ENCODE results near the gene ZNF410.
A peak's percentile ranks its signal among the peaks of the same experiment; 100 is the strongest.
"Not testable (repeated sequence)": the region's sequence is repeated elsewhere in the genome, so short reads cannot be mapped to it uniquely, and the experiment has no call there.

Gene ZNF410

DNA sequence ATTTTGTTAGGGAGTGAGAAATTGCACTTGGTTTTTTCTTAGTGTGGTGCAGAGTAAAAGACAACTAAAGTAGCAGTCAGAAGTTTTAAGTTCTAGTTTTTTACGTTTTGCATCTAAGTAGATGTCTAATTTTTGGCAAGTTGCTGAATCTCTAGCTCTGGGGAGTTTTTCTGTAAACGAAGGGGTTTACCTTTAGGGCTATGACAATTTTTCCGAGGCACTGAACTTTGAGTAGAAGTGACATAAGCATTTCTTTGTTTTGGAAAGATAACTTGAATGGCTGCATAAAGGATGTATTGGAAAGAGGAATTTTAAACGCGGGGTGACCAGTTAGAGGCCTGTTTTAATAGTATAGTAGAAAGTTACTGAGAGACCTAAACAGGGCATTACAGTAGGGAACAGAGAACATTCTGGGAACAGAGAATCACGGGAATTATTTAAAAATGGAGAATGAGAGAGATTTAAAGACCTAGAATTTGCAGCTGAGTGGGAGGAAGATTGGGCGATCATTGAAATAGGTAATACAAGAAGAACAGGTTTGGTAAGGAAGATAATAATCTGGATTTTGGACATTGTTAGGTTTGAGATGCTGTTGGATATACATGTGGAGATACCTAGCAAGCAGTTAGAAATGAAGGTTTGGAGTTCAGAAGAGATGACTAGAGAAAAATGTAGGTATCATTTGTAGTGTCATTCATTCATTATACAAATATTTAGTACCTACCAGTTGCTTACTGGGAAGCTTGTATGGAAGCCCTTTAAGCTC, 1.2 kb downstream of the ZNF410 start:
- DNase-seq: no peak

DNA sequence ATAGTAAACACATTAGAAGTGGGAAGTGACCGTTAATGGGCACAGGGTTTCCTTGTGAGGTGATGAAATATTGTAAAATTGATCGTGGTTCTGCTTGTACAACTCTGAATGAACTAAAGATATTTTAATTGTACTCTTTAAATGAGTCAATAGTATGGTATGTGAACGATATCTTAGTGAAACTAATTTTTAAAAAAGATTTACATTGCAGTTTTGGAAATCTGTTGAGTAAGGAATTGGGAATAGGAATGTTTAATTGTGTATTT, 1.7 kb downstream of the ZNF410 start:
- DNase-seq: no peak

DNA sequence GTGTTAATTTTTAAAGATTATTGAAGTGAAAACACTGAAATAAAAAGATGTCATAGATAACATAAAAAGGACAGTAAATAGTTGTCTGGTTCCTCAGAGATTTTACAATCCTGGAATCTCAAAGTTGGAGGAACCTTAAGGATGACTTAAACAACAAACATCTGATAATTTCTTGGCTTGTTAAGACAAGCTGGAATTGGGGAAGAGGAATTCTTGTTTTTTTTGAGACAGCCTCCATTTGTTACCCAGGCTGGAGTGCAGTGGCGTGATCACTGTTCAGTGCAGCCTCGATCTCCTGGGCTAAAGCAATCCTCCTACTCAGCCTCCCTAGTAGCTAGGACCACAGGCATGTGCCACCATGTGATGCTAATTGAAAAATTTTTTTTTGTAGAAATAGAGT, 2.3 kb downstream of the ZNF410 start:
- DNase-seq: no peak

DNA sequence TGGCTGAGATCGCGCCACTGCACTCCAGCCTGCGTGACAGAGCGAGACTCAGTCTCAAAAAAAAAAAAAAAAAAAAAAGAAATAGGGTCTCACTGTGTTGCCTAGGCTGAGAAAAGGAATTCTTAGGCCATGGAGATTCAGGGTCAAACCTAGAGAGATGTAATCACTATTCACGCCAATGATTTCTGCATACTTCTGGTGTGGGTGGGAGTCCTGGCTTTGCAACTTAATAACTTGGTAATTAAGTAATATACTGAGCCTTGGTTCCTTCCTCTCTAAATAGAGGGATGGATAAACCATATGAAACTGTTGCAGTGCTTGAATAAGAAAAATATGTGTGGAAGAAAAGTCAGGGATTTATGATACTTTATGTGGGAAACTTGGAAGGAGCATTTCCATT, 2.7 kb downstream of the ZNF410 start:
- no peak for DNase-seq

DNA sequence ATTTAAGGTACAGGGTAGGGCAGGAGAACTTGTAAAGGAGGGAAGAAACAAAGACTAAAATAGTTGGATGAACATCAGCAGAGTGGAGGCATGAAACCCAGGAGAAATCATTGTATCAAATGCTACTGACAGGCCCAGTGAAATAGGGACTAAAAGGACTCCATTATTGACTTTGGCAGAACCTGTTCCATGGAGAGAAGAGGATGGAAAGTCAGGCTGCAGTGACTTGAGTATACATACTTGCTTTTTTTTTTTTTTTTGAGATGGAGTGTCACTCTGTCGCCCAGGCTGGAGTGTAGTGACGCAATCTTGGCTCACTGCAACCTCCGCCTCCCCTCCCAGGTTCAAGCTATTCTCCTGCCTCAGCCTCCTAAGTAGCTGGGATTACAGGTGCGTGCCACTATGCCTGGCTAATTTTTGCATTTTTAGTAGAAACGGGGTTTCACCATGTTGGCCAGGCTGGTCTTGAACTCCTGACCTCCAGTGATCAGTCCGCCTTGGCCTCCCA, 7.6 kb downstream of the ZNF410 start:
- DNase-seq: not testable (repeated sequence)

DNA sequence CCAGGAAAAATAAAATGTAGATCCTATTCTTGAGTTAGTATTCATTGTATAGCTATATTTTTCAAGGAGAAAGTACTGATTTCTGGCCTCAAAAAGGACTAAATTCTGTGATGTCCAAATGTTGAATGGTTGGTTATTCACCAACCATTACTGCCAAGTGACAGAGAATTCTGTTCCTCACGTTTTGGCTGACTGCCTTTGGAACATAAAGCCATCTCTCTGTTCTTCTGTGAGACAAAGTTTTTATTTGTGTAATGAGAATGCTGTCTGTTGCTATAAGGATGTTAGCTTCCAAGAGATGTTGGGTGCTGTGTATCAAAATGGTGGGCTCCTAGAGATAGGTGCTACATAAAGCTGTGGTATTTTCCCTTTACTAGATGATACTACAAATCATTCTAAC, 9.3 kb downstream of the ZNF410 start:
- no peak for DNase-seq

DNA sequence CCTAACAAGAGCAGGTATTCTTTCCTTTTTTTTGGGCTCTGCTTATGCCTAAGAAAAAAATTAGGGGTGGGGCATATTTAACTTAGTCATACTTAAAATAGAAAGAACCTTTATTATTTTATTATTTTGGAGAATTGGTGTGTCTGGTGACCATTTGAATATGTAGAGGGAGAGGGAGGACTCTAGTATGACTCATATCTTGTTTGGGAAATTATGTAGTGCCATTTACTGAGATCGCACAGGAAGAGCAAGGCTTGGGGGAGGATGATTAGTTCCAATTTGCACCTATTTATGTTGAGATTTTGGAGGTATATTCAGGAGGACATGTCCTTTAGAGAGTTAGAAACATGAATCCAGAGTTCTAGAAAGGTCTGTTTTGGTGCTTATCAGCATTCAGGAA, 9.9 kb downstream of the ZNF410 start:
- no peak for DNase-seq

DNA sequence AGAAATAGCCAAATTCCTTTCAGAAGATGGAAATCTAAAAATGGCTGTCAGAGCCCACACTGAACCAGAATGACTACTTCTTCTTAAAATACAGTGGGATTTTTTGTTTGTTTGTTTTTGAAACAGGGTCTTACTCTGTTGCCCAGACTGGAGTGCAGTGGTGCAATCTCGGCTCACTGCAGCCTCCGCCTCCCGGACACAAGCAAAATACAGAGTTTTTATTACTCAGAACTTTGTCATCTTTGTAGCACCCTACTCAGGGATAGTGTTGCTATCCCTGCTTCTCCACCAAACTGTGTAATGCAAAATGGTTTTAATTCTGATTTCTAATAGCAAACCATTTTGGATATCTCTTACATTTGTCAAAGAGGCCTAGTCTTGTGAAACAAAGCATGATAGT, 16.4 kb downstream of the ZNF410 start:
- DNase-seq: no peak

DNA sequence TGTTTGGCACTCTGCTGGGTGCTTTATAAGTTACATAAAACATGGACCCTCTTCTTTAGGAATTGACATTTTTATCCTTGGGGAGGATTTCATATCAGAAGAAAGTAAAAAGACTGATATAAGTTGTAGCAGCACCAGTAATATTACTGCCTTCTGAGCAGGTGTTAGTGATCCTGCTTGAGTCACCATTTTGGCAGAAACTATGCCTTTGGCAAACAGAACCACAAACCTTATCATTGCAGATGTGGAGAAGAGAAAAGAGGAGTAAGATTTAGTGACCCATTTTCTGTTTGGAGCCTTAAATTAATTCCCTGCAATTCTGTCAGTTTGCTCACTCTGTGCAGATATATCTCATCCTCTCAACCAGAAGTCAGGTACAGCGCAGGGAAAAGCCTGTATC, 23.0 kb downstream of the ZNF410 start:
- no peak for DNase-seq

DNA sequence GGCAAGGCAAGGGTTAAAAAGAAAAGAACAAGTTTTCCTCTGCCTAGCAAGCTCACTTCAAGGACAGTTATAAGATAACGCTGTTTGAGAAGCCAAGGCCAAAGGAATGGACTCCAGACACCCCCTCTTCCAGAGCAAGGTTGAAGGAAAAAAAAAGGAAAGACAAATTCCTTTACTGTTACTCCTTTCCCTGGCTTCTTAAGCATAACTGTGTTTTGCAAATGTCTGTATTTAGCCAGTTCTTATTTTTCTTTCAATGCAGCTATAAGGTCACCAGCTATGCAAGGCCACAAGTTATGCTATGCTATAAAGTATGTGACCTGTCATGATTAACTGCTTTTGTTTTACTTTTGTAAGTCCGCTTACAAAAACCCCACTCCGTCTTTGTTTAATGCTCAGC, 26.6 kb downstream of the ZNF410 start:
- DNase-seq: no peak

DNA sequence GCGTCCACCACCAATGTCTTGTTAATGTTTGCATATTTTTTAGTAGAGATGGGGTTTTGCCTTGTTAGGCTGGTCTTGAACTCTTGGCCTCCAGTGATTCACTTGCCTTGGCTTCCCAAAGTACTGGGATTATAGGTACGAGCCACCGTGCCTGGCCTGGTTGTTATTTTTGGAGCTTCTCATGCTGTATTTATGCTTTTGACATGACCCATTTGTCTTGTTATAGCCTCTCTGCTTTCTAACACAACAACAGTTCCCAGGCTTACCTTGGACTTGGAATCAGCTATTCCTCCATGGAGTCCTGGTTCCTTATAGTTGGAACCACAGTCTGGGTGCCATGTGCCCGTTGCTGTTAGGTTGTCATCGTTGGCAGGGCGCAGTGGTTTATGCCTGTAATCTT, 29.7 kb downstream of the ZNF410 start:
- DNase-seq: no peak

DNA sequence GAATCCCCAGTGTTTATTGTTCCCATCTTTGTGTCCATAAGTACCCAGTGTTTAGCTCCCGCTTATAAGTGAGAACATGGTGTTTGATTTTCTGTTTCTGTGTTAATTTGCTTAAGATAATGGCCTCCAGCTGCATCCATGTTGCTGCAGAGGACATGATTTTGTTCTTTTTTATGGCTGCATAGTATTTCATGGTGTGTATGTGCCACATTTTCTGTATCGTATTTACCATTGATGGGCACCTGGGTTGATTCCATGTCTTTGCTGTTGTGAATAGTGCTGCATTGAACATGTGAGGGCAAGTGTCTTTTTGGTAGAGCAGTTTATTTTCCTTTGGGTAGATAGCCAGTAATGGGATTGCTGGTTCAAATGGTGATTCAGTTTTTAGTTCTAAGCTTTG, 32.8 kb downstream of the ZNF410 start:
- DNase-seq: not testable (repeated sequence)

DNA sequence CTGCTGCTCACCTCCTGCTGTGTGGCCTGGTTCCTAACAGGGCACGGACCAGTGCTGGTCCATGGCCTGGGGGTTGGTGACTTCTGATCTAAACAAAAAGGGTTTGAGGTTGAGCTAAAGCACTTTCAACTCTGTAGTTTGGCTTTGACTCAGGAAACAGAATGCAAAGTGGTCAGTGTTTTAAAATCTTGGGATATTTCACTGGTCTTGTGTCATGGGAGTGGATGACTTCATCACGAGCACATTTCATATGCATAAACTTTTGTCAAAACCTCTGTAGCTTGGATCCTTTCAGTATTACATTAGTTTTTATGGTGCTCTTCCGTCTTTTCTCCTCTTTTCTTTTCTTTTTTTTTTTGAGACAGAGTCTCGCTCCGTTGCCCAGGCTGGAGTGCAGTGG, 37.7 kb downstream of the ZNF410 start:
- DNase-seq: no peak

DNA sequence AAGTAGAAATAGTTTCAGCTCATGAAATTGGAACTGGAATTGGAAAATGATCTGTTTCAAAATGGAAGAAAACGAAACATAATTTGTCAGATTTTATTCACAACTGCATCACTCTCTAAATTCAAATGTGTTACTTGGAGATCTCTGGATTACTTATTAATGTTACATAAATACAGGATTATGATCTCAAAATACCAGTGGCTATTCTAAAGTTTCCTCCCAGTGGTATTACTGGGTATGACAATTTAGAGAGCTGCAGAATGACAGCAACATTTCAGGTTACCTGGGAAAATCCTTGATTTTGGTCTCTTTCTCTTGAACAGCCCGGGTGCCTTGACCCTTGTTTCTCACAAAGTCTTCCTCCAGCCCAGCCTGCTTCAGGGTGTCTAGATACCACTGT, 49.0 kb downstream of the ZNF410 start:
- no peak for DNase-seq

DNA sequence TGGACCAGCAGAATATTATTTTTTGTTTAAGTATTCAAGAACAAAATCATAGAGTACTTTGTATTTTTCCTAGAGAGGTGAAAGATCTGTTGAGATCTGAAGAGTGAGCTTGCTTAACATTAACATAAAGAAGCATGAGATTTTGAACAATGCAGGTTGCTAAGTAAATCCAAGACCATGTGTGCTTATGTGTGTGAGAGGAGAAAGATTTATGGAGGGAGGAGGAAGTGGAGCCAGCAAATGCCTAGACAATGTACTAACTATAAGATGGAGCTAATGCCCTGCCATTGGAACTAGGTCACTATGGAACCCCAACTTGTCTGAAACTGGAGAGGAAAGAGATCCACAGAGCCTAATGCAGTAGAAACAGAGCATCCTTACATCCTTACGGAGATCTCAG, 49.9 kb downstream of the ZNF410 start:
- no peak for DNase-seq

DNA sequence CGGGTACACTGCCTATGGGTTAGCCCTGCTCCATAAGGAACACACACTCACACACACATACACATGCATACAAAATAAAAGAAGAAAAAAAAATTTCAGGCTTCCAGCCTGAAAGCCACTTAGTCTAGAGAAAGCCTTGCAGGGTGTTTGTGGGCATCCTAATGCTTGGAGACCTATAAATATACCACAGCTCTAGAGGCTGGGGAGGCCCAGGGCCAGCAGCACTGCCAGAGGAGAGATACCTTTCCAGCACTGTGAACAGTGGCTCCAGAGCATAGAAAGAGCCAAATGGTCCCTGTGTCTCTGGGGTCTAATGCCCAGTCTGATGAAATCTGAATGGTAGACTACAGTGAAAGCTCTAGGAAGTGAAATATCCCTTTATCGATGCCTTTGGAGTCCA, 50.4 kb downstream of the ZNF410 start:
- no peak for DNase-seq

DNA sequence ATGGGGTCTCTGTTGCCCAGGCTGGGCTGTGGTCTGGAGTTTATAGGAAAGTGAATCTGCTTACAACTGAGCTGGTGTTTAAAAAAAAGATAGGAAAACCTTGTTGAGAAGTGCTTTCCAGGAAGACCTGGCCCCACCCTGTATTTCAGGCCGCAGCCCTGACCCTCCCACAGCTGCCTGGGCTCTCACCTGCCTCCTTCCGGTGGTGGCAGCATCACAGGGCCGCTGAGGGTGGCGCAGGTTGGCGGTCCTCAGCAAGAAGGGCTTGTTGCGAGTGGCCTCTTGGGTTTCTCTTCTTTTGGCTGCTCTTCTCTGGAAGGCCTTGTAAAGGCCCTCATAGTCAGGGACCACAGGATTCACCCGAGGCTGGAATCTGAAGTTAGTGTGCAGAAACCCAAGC, 55.5 kb downstream of the ZNF410 start:
- no peak for DNase-seq

DNA sequence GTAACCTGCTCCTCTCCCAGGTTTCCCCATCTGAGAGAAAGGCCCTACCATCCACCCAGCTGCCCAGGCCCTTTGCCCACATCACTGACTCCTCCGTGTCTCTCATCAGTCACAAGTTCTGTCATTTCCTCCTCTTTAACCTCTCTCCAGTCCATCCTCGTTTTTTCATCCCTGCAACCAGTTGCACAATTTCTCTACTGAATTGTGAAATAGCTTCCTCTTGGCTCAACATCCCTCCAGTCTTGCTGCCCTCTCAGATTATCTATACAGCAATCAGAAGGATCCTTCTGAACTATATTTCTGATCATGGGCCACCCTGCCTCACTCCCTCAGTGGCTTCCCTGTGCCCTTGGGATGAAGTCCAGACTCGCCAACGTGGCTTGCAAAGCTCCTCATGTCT, 56.4 kb downstream of the ZNF410 start:
- no peak for DNase-seq

DNA sequence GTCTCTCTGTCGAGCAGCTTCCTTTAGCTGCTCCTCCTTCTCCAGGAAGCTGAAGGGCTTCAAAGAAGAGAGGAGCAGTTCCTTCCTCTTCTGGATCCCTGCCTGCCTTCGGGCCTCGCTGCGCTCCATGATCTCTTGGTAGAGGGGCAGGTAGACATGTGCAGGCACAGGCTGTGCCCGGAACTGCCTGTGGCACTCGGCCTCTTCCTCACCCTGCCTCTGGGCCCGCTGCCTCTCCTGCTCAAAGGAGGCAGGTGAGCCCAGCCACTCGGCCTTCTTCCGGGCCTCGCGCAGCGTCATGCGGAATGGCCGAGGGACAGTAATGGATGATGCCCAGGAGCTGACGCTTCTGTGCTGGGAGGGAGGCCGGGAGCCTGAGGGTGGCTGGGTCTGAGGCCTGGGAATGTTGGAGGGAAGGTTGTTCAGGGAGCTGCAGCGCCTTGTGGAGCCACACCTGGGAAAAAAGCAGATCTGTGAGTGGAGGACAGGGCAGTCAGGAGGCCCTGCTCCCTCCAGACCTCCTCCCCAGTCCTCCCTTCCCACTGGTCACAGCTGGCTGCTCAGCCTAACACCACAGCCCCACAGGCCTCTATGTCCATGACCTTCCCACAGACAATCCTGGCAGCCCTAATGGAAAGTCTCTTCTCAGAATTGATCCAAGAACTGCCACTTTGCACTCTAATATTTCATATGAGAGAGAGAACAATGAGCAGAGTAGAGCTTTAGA, 57.9 kb downstream of the ZNF410 start:
- DNase-seq: no peak

DNA sequence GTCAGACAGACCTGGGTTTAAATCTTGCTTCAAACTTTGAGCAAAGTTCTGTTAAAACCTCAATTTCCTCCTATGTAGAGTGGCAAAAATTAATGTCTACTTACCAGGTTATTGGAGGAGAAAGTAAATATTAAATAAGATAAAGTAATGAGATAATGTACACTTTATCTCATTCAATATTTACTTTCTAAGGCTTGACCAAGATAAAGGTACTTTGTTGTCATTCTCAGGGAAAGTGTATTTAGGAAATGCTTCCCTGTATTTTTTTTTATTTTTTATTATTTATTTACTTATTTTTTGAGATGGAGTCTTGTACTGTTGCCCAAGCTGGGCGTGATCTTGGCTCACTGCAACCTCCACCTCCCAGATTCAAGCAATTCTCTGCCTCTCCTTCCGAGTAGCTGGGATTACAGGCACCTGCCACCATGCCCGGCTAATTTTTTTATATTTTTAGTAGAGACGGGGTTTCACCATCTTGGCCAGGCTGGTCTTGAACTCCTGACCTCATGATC, 58.6 kb downstream of the ZNF410 start:
- no peak for DNase-seq

DNA sequence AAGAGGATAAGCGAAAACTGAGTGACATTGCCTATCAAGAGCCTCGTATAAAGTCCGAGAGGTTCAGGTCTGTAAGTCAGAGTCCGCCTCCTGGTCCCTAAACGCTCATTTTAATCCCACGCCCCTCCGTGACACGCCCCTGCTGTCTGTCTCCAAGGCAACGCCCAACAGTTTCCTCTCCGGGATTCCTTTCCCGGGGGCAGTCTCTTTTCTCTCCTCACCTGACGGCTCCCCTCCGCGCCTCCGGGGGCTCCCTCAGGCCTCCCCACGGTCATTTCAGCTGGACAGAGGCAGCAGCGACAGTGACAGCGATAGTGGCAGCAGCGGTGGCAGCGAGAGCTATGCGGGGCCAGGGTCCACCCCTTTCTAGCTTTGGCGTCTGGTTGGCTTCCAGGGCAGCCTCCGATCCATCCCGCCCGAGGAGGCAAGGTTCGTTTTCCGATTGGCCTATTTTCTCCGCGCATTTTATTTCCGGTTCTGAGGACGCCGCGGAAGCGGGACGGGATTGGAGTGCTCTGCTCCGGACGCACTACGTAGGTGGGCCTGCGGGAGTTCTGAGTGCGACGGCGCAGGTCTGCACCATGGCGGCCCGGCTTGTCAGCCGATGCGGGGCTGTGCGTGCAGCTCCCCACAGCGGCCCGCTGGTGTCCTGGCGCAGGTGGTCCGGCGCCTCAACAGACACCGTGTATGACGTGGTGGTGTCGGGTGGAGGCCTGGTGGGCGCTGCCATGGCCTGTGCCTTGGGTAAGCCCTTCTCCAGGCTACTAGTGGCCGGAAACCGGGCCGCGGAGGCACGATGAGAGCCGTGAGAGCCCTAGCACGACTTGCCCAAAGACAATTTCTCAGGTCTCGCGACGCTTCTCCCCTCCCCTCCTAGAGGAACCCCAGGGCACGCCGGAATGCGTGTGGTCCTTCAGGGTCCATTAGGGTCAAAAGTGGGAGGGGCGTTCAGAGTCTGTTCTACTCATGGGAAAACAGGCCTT, 63.4 kb downstream of the ZNF410 start, which contains the start of the genes COQ6 and FAM161B:
Gene COQ6 (plus strand): TSS at position 551 of the 983 bp plus-strand sequence. CDS start 31 bp downstream, at position 582.
Gene FAM161B (minus strand): TSS at position 343 of the 983 bp plus-strand sequence. CDS start 68 bp downstream, at position 275.
- peak; percentile 95 for DNase-seq

DNA sequence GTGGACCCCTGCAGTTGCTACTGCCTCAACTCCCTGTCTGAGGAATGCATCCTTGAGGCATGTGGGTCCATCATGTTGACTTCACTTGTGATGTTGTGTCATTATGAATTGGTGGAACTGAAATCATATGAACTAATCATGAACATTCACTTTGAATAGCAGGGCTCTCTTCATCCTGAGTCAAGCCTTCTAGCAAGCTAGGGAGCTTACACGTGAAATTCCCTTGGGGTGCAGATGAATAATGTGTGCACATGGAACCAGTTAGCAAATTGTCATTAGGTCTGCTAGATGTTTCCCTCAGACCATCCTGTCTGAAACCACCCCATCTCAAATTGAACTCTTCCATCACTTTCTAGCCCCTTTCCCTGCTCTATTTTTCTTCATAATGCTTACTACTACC, 67.1 kb downstream of the ZNF410 start:
- no peak for DNase-seq

DNA sequence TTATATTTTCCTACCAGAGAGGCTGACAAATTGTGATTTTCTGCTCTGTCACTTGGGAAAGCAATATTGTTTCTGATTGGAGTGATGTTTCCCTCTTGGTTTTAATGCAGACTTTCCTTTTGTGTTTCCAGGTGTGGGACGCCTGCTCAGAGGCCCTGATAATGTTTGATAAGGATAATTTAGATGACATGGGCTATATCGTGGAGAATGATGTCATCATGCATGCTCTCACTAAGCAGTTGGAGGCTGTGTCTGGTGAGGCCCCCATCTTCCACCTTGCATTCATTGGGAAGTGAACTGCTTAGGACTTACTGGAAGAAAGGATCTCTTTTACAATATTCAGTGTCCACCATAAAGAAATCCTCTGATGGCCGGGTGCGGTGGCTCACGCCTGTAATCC, 69.0 kb downstream of the ZNF410 start:
- DNase-seq: no peak
